ENCODE measurements around the gene SRRM2.

The SRRM2 gene

DNA sequence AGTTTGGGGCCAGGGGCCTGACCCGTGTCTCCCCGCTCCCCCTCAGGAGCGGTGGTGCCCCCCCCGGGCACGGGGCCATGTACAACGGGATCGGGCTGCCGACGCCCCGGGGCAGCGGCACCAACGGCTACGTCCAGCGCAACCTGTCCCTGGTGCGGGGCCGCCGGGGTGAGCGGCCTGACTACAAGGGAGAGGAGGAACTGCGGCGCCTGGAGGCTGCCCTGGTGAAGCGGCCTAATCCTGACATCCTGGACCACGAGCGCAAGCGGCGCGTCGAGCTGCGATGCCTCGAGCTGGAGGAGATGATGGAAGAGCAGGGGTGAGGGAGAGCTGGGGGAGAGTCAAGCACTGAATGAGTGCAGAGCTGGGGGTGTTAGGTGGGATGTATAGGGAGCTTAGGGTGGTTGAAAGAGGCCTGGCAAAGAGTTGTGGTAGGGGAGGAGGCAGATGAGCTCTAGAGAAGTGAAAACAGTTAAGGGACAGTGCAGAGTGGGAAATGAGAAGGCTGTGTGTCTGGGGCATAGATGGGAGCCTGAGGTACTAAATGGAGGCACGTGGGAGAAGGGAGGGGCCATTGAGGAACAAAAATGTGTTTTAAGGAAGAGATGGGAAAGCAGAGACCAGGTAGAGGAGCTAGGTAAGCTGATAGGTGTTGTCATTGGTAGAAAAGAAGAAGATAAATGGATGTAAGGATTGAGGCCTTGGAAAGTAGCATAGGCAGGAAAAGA is 4.0 kb downstream of the SRRM2 start:
- DNase-seq = no peak
- in situ Hi-C loops (cut with MboI; ENCODE audit: low pct_unique_long_range_greater_than_20kb, low sequenced_read_pairs) = no loop called here

DNA sequence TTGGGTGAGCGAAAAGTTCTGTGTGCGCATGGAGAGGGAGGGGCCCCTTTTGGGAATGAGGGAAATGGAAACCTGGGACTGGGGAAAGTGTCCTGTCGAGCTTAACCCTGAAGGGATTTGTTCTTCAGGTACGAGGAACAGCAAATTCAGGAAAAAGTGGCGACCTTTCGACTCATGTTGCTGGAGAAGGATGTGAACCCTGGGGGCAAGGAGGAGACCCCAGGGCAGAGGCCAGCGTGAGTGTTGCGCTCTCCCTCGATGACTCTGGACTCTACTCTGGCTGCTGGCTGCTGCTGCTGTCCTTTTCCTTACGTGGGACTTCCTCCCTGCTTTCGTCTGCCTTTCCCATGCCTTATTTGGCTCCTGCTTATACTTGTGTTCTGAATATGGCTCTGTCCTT is 4.9 kb downstream of the SRRM2 start:
- no peak for DNase-seq

DNA sequence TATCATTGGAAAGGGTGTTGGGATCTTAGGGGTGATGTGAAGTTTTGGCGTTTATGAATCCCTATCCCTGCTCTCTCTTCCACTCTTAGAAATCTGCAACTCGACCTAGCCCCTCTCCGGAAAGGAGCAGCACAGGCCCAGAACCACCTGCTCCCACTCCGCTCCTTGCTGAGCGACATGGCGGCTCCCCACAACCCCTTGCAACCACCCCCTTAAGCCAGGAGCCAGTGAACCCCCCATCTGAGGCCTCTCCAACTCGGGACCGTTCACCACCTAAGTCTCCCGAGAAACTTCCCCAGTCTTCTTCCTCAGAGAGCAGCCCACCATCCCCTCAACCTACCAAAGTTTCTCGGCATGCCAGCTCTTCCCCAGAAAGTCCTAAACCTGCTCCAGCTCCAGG is 9.0 kb downstream of the SRRM2 start:
- DNase-seq = no peak
- in situ Hi-C loops (cut with MboI; ENCODE audit: low pct_unique_long_range_greater_than_20kb, low sequenced_read_pairs) = no loop called here

More for the DNA sequence above, 4.9 kb downstream of the SRRM2 start:
- in situ Hi-C loops (cut with MboI; ENCODE audit: low pct_unique_long_range_greater_than_20kb, low sequenced_read_pairs) = no loop called here

DNA sequence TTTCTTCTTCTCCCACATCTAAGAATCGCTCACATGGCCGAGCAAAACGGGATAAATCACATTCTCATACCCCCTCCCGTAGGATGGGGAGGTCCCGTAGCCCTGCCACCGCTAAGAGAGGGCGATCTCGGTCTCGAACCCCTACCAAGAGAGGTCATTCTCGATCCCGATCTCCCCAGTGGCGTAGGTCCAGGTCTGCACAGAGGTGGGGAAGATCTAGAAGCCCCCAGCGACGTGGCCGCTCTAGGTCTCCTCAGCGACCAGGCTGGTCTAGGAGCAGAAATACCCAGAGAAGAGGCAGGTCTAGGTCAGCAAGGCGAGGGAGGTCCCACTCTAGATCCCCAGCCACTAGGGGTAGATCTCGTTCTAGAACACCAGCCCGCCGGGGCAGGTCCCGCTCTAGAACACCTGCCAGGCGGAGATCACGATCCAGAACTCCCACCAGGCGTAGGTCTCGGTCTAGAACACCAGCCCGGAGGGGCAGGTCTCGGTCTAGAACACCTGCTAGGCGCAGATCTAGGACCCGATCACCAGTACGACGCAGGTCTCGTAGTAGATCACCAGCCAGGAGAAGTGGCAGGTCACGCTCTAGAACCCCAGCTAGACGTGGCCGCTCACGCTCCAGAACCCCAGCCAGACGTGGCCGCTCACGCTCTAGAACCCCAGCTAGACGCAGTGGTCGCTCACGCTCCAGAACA is 9.6 kb downstream of the SRRM2 start:
- in situ Hi-C loops (cut with MboI; ENCODE audit: low pct_unique_long_range_greater_than_20kb, low sequenced_read_pairs) = no loop called here

DNA sequence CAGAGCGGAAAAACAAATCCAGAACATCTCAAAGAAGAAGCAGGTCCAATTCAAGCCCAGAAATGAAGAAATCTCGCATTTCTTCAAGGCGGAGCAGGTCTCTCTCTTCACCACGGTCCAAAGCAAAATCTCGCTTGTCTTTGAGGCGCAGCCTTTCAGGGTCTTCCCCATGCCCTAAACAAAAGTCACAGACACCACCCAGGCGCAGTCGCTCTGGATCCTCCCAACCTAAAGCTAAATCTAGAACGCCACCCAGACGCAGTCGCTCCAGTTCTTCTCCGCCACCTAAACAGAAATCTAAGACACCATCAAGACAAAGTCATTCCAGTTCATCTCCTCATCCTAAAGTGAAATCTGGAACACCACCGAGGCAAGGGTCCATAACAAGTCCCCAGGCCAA is 10.3 kb downstream of the SRRM2 start:
- in situ Hi-C loops (cut with MboI; ENCODE audit: low pct_unique_long_range_greater_than_20kb, low sequenced_read_pairs) = no loop called here

More for the DNA sequence above, 9.6 kb downstream of the SRRM2 start:
- DNase-seq = no peak

DNA sequence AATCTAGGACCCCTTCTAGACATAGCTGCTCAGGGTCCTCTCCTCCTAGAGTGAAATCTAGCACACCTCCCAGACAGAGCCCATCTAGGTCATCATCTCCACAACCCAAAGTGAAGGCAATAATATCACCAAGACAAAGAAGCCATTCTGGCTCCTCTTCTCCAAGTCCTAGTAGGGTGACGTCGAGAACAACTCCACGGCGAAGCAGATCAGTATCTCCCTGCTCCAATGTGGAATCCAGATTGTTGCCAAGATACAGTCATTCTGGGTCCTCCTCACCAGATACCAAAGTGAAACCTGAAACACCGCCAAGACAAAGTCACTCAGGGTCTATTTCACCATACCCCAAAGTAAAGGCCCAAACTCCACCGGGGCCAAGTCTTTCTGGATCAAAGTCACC is 10.7 kb downstream of the SRRM2 start:
- no peak for DNase-seq
- in situ Hi-C loops (cut with MboI; ENCODE audit: low pct_unique_long_range_greater_than_20kb, low sequenced_read_pairs) = no loop called here

More for the DNA sequence above, 10.3 kb downstream of the SRRM2 start:
- DNase-seq = no peak

DNA sequence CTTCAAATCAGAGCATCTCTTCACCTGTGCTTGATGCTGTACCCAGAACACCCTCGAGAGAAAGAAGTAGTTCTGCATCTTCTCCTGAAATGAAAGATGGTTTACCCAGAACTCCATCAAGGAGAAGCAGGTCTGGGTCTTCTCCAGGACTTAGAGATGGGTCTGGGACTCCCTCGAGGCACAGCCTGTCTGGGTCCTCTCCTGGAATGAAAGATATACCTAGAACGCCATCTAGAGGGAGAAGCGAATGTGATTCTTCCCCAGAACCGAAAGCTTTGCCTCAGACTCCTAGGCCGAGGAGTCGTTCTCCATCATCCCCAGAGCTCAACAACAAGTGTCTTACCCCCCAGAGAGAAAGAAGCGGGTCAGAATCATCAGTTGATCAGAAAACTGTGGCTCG is 12.3 kb downstream of the SRRM2 start:
- in situ Hi-C loops (cut with MboI; ENCODE audit: low pct_unique_long_range_greater_than_20kb, low sequenced_read_pairs) = no loop called here
- DNase-seq = no peak

DNA sequence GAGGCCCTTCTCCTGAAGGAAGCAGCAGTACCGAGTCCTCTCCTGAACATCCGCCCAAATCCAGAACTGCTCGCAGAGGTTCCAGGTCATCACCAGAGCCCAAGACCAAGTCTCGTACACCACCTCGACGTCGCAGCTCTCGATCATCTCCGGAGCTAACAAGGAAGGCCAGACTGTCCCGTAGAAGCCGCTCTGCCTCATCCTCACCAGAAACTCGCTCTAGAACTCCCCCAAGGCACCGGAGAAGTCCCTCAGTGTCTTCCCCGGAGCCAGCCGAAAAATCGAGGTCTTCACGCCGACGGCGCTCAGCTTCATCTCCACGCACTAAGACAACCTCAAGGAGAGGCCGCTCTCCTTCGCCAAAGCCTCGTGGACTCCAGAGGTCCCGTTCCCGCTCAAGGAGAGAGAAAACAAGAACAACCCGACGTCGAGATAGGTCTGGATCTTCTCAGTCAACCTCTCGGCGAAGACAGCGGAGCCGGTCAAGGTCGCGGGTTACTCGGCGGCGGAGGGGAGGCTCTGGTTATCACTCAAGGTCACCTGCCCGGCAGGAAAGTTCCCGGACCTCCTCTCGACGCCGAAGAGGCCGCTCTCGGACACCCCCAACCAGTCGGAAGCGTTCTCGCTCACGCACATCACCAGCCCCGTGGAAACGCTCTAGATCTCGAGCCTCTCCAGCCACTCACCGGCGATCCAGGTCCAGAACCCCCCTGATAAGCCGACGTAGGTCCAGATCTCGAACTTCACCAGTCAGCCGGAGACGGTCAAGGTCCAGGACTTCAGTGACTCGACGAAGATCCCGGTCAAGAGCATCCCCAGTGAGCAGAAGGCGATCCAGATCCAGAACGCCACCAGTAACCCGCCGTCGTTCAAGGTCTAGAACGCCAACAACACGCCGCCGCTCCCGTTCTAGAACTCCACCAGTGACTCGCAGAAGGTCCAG is 13.3 kb downstream of the SRRM2 start:
- DNase-seq = no peak
- in situ Hi-C loops (cut with MboI; ENCODE audit: low pct_unique_long_range_greater_than_20kb, low sequenced_read_pairs) = no loop called here

DNA sequence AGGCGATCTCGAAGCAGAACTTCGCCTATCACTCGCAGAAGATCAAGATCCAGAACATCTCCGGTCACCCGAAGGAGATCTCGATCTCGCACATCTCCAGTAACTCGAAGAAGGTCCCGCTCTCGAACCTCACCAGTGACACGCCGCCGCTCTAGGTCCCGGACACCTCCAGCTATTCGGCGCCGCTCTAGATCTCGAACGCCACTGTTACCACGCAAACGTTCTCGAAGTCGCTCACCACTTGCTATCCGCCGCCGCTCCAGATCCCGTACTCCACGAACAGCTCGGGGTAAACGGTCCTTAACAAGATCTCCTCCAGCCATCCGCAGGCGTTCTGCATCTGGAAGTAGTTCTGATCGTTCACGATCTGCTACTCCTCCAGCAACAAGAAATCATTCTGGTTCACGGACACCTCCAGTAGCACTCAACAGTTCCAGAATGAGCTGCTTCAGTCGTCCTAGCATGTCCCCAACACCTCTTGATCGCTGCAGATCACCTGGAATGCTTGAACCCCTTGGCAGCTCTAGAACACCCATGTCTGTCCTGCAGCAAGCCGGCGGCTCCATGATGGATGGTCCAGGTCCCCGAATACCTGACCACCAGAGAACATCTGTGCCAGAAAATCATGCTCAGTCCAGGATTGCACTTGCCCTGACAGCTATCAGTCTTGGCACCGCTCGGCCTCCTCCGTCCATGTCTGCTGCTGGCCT is 14.1 kb downstream of the SRRM2 start:
- in situ Hi-C loops (cut with MboI; ENCODE audit: low pct_unique_long_range_greater_than_20kb, low sequenced_read_pairs) = no loop called here

DNA sequence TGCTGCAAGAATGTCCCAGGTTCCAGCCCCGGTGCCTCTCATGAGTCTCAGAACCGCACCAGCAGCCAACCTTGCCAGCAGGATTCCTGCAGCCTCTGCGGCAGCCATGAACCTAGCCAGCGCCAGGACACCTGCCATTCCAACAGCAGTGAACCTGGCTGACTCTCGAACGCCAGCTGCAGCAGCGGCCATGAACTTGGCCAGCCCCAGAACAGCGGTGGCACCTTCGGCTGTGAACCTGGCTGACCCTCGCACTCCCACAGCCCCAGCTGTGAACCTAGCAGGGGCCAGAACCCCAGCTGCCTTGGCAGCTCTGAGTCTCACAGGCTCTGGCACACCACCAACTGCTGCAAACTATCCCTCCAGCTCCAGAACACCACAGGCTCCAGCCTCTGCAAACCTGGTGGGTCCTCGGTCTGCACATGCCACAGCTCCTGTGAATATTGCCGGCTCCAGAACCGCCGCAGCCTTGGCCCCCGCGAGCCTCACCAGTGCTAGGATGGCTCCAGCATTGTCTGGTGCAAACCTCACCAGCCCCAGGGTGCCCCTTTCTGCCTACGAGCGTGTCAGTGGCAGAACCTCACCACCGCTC is 14.8 kb downstream of the SRRM2 start:
- no peak for DNase-seq
- in situ Hi-C loops (cut with MboI; ENCODE audit: low pct_unique_long_range_greater_than_20kb, low sequenced_read_pairs) = no loop called here

More for the DNA sequence above, 14.1 kb downstream of the SRRM2 start:
- no peak for DNase-seq

DNA sequence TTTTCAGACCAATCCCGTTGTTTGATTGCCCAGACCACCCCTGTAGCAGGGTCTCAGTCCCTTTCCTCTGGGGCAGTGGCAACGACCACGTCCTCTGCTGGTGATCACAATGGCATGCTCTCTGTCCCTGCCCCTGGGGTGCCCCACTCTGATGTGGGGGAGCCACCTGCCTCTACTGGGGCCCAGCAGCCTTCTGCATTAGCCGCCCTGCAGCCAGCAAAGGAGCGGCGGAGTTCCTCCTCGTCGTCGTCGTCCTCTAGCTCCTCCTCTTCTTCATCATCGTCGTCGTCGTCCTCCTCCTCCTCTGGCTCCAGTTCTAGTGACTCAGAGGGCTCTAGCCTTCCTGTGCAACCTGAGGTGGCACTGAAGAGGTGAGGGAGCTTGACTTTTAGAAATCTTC is 15.5 kb downstream of the SRRM2 start:
- in situ Hi-C loops (cut with MboI; ENCODE audit: low pct_unique_long_range_greater_than_20kb, low sequenced_read_pairs) = no loop called here
- DNase-seq = no peak

DNA sequence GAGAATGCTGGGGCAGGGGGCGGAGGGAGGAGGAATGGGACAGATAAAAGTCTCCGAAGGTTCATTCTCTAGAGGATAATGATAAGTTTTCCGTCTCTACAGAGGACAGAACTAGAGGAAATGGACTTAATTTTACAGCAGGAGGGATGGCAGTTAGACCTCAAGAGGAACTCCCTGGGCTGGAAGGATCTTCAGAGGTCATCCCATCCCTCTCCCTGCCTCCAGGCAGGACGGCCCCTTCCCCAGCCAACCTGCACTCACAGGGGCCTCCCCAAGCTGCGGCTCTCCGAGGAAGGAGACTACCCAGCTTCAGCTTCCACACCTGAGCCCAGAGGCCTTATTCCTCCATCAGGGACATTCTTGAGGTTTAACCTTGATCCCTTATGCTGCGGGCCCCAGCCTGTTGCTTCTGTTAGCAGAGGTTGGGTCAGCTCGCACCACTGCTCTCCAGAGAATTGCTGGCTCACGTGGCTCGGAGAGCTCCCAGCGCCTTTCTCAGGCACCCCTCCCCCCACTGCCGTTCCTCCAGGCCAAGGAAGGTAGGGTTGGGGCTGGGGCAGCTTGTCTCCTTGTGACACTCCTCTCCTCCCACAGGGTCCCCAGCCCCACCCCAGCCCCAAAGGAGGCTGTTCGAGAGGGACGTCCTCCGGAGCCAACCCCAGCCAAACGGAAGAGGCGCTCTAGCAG is 16.1 kb downstream of the SRRM2 start:
- in situ Hi-C loops (cut with MboI; ENCODE audit: low pct_unique_long_range_greater_than_20kb, low sequenced_read_pairs) = no loop called here
- DNase-seq = no peak

DNA sequence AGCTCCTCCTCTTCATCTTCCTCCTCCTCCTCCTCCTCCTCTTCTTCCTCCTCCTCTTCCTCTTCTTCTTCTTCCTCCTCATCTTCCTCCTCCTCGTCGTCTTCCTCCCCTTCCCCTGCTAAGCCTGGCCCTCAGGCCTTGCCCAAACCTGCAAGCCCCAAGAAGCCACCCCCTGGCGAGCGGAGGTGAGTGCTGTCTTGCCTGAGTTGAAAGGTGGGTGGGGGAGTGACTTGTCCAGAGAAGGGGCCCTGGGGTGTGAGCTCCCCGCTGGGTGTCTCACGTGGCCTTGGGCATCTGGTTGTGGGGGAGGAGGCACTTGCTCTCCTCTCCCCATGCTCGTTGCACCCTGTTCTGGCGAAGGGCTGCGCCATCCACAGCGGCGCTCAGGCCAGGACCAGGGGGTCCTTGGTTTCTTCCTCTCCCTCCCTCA is 16.7 kb downstream of the SRRM2 start:
- in situ Hi-C loops (cut with MboI; ENCODE audit: low pct_unique_long_range_greater_than_20kb, low sequenced_read_pairs) = no loop called here
- DNase-seq = no peak

DNA sequence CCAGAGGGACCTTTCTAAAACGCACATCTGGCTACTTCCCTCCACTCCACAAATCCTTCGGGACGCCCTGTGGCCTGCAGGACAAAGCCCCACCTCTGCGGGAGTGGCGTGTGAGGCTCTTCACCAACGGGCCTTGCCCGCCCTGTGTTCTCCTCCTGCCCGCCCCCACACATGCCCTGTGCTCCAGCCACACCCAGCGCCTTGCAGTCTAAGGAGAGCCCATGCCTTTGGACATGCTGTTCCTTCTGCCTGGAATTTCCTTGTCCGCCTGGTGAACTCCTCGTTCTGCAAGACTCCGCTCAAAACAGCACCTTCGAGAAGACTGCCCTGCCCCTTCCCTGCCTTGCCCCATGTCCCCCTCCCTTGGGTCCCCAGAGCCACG is 17.2 kb downstream of the SRRM2 start:
- no peak for DNase-seq
- in situ Hi-C loops (cut with MboI; ENCODE audit: low pct_unique_long_range_greater_than_20kb, low sequenced_read_pairs) = no loop called here

DNA sequence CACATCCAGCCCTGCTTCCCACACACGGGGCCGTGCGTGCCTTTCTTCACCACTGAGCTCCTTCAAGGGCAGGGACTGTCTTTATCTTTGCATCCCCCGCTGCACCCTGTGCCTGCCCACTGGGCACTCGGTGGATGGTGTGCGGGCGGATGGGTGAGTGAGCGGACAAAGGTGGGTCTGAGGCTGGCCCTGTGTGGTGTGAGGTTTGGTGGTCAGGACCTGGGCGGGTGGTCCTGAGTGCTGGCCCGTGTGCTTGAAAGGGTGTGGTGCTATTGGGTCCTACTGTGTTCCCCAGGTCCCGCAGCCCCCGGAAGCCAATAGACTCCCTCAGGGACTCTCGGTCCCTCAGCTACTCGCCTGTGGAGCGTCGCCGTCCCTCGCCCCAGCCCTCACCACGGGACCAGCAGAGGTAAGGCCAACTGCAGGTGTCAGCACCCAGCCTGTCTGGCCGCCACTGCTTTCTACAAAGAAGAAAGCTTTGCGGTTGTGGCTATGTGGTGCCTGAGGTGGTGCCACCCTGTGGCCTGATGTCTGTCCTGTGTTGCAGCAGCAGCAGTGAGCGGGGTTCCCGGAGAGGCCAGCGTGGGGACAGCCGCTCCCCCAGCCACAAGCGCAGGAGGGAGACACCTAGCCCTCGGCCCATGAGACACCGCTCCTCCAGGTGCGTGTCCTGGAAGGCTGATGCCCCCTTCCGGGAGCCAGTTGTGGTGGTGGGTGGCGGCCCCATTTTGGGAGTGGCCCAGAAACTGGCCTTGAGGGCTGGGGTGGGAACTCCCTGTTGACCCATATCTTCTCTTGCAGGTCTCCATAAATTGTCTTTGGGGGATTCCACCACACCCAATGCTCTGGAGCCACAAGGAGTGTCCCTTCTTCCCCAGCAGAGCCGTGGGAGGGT is 17.9 kb downstream of the SRRM2 start:
- DNase-seq = no peak

DNA sequence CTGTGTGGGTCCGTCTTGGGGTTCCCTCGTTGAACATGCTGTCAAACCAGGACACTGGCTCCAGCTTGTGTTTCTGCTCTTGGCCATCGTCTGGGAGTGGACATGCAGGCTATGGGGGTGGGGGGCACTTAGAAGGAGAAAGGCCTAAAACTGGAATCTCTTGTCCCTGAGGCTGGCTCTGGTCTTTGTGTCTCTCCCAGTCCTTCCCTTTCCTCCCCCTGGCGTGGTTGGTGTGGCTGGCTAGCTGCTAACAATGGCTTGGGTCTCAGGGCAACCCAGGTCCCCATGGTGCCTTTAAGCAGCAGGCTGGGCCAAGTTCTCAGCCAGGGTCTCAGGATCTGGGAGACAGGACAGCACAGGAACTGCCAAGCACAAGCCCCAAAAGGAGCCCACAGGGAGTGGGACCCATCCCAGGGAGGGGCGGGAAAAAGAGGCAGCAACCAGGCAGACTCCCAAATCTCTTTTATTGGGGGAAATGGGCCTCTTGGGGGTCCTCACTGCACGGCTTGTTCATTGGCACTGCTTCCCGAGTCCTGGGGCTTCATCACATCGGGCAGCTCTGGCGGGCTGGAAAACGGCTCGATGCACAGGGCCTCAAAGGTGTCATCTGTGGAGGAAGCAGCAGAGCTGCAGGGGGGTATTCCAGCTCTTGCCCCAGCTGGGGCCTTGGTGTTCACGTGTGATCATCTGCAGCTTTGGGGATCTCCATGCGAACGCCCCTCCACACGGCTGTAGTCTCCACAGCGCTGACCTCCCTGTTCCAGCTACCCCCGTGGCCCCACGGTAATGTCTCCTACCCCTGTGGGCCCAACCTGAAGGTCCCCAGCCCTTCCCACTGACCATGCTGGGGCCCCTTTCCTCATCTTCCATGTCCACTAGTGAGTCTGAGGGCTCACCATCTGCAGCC is 19.3 kb downstream of the SRRM2 start:
- in situ Hi-C loops (cut with MboI; ENCODE audit: low pct_unique_long_range_greater_than_20kb, low sequenced_read_pairs) = no loop called here

More for the DNA sequence above, 17.9 kb downstream of the SRRM2 start:
- in situ Hi-C loops (cut with MboI; ENCODE audit: low pct_unique_long_range_greater_than_20kb, low sequenced_read_pairs) = no loop called here

More for the DNA sequence above, 19.3 kb downstream of the SRRM2 start:
- no peak for DNase-seq

All from KBM-7 (cell line).